ENCODE measurements around the gene ERCC6L2.

DNA sequence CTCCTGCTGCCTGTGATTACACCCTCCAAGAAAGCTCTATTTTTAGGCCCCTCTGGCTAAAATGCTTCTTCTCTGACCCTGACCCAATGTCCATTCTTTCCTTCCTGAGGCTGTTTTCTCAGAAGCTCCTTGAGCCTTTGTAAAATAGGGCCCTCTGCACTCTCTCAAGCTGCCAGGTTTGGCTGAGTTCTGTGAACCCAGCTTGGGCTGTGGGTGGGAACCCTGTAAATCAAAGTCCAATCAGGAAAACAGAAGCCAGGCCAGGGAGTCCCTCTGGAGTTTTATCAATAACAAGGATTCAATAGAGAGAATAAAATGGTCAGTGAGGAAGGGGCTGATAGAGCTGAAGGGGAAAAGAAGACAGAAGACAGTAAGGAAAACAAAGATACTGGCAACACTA is 43.7 kb upstream of the ERCC6L2 start:
- no peak for TF ChIP-seq CTCF (IDR thresholded peaks at IDR 0.05)
- TF ChIP-seq POLR2A (IDR thresholded peaks at IDR 0.05; ENCODE audit: low read length), result no peak
- TF ChIP-seq JUN (IDR thresholded peaks at IDR 0.05), result no peak
- no peak for TF ChIP-seq BHLHE40 (IDR thresholded peaks at IDR 0.05; ENCODE audit: low read depth, low read length)
- TF ChIP-seq RAD21 (conservative IDR thresholded peaks at IDR 0.05 in 1 of 2, IDR thresholded peaks at IDR 0.05 in 1 of 2), result no peak

All from A549 (cell line).